CD4-positive, alpha-beta T cell (primary cell): ENCODE data around the gene PAX2. TPM values are rescaled to one million over a fixed set of nuclear protein-coding genes. Genes with fewer than 3 reads are reported as not detected.

Experiments
- ATAC-seq: fragments of 200-7000 bp; cut with Tn5 transposase; one replicate; pipeline ENCODE4 v1.10.0; 2022; ENCODE audit warnings: mild to moderate bottlenecking; ENCODE audit not compliant: poor library complexity
- CTCF ChIA-PET: fragments of 350-600 bp; sonication (Branson Sonifier 250); formaldehyde crosslinking; loops from one replicate; lab custom pipeline; 2021; ENCODE audit warnings: antibody characterized with exemption, inconsistent platforms; lab: Charles Lee
- POLR2A ChIA-PET: fragments of 350-600 bp; sonication (Branson Sonifier 250); formaldehyde crosslinking; loops from one replicate; lab custom pipeline; 2021; ENCODE audit warnings: antibody characterized with exemption, inconsistent platforms; lab: Charles Lee
- DNase-seq, 14 experiments: peaks; one replicate each; pipeline ENCODE4 v3.0.0-alpha.2; 2013 to 2020; ENCODE audit warnings: mixed read lengths in 2 of 14
- H3K27ac ChIP-seq, 2 donors: one replicate each; pipeline versions ENCODE4 v1.5.1 to v1.7.0; 2013; ENCODE audit warnings: low read length in 2 of 2, low read depth in 1 of 2, mild to moderate bottlenecking in 1 of 2
- H3K27me3 ChIP-seq, 2 experiments: 1 replicate in 1 of 2; 2 replicates in 1 of 2; pipeline versions ENCODE4 v1.6.1 to v1.7.0; 2013; ENCODE audit warnings: low read length in 2 of 2, control low read depth in 1 of 2, mild to moderate bottlenecking in 1 of 2, moderate library complexity in 1 of 2; ENCODE audit not compliant: insufficient read depth in 2 of 2, control insufficient read depth in 1 of 2
- H3K36me3 ChIP-seq: one replicate; pipeline ENCODE4 v1.6.1; 2013; ENCODE audit warnings: low read length, control low read depth; ENCODE audit not compliant: insufficient read depth
- H3K4me1 ChIP-seq: one replicate; pipeline ENCODE4 v1.6.1; 2013; ENCODE audit warnings: low read length, control low read depth; ENCODE audit not compliant: insufficient read depth
- H3K4me3 ChIP-seq: one replicate; pipeline ENCODE4 v1.5.1; 2013; ENCODE audit warnings: mild to moderate bottlenecking, low read length, moderate library complexity
- H3K9me3 ChIP-seq, 2 experiments: 1 replicate in 1 of 2; 2 replicates in 1 of 2; pipeline versions ENCODE4 v1.6.1 to v1.7.0; 2013; ENCODE audit warnings: low read length in 2 of 2, mild to moderate bottlenecking in 2 of 2, control low read depth in 1 of 2, moderate library complexity in 1 of 2; ENCODE audit not compliant: control insufficient read depth in 1 of 2, insufficient read depth in 1 of 2
- H3K27ac Mint-ChIP-seq: one replicate; pipeline ENCODE4 v1.8.0; 2020; ENCODE audit warnings: mixed read lengths
- H3K27me3 Mint-ChIP-seq: one replicate; pipeline ENCODE4 v1.8.0; 2021; ENCODE audit warnings: mixed read lengths
- H3K36me3 Mint-ChIP-seq: one replicate; pipeline ENCODE4 v1.8.0; 2021; ENCODE audit warnings: low read depth, mixed read lengths
- H3K4me1 Mint-ChIP-seq: one replicate; pipeline ENCODE4 v1.8.0; 2021; ENCODE audit warnings: low read depth, mixed read lengths
- H3K4me3 Mint-ChIP-seq: one replicate; pipeline ENCODE4 v1.8.0; 2020; ENCODE audit warnings: mild to moderate bottlenecking, mixed read lengths
- H3K9me3 Mint-ChIP-seq: one replicate; pipeline ENCODE4 v1.8.0; 2020; ENCODE audit warnings: mixed read lengths
- CTCF ChIP-seq: fragments of 200-600 bp; IDR thresholded peaks from one replicate; pipeline ENCODE4 v1.8.0; 2022; ENCODE audit warnings: antibody characterized with exemption, mild to moderate bottlenecking
- intact Hi-C, 2 experiments: fragments of 100-400 bp; cut with DNase I in 1 of 2; cut with micrococcal nuclease in 1 of 2; formaldehyde crosslinking; loops; one replicate each; pipeline versions ENCODE4 v1.15.1 to v1.9.0; 2023 to 2025; cut with DNase I, micrococcal nuclease
- total RNA-seq, 174 experiments: library from RNA in 2 of 174; stranded (reverse) in 2 of 174; gene quantifications; one replicate each; pipeline ENCODE4 v1.2.3 and lab custom pipeline; 2021 to 2026

The PAX2 gene
- total RNA-seq, 2 experiments from 2014 or later = not detected

- Mint-ChIP-seq H3K27ac (no peak overlapping the region), H3K9me3 (no peaks in the 10 kb centered on the region), H3K4me1 (no peaks in the 10 kb centered on the region), H3K4me3 (no peak overlapping the region), H3K36me3 (no peaks in the 10 kb centered on the region), H3K27me3 (peaks cover 42% of the 10 kb centered on the region)
- ATAC-seq (no peak), DNase-seq (no peak)
- TF ChIP-seq CTCF = no peak
- H3K27me3 ChIP-seq = peaks cover 0 to 21% of the 10 kb centered on the region in 2 experiments
- no peak overlapping the region for H3K4me3 ChIP-seq
- CTCF ChIA-PET = no interaction called here
- intact Hi-C loops = no loop called here
- POLR2A ChIA-PET = no interaction called here
- no peaks in the 10 kb centered on the region for H3K4me1 ChIP-seq
- H3K9me3 ChIP-seq = no peaks in the 10 kb centered on the region
- H3K27ac ChIP-seq = no peak overlapping the region
- no peaks in the 10 kb centered on the region for H3K36me3 ChIP-seq
Observed at GRCh38 chr10:100769481-100769880, 24.1 kb downstream of the PAX2 start.

- no peak overlapping the region for H3K4me3 ChIP-seq
- ChIA-PET POLR2A (no interaction called here), CTCF (no interaction called here)
- H3K36me3 ChIP-seq = no peaks in the 10 kb centered on the region
- peaks cover 39% of the 10 kb centered on the region for H3K27me3 Mint-ChIP-seq
- peaks cover 4 to 11% of the 10 kb centered on the region in 2 experiments for H3K27me3 ChIP-seq
- no peaks in the 10 kb centered on the region for H3K9me3 Mint-ChIP-seq
- H3K36me3 Mint-ChIP-seq = no peaks in the 10 kb centered on the region
- no peak overlapping the region for H3K27ac Mint-ChIP-seq
- H3K4me1 Mint-ChIP-seq = no peaks in the 10 kb centered on the region
- no peak overlapping the region for H3K27ac ChIP-seq
- H3K9me3 ChIP-seq = no peaks in the 10 kb centered on the region
- no peak for TF ChIP-seq CTCF
- no peak overlapping the region for H3K4me3 Mint-ChIP-seq
- no peaks in the 10 kb centered on the region for H3K4me1 ChIP-seq
- no peak for DNase-seq
- ATAC-seq = no peak
- intact Hi-C loops = no loop called here
Observed at GRCh38 chr10:100773646-100774045, 28.3 kb downstream of the PAX2 start.

GRCh38 chr10:100774223-100774622, 28.8 kb downstream of the PAX2 start:
- TF ChIP-seq CTCF = no peak
- DNase-seq = no peak
- H3K36me3 Mint-ChIP-seq = no peaks in the 10 kb centered on the region
- no peak for ATAC-seq
- no peaks in the 10 kb centered on the region for H3K4me1 ChIP-seq
- no peak overlapping the region for H3K4me3 Mint-ChIP-seq
- no peaks in the 10 kb centered on the region for H3K9me3 Mint-ChIP-seq
- peaks cover 0 to under 1% of the 10 kb centered on the region in 2 experiments for H3K9me3 ChIP-seq
- peaks cover 4 to 17% of the 10 kb centered on the region in 2 experiments for H3K27me3 ChIP-seq
- H3K36me3 ChIP-seq = no peaks in the 10 kb centered on the region
- intact Hi-C loops = no loop called here
- no peak overlapping the region for H3K4me3 ChIP-seq
- peaks cover 44% of the 10 kb centered on the region for H3K27me3 Mint-ChIP-seq
- CTCF ChIA-PET = no interaction called here
- no peak overlapping the region for H3K27ac Mint-ChIP-seq
- H3K27ac ChIP-seq = no peak overlapping the region
- no peaks in the 10 kb centered on the region for H3K4me1 Mint-ChIP-seq
- POLR2A ChIA-PET = no interaction called here
